Naive B cell (primary cell): ENCODE measurements around the gene OR10G3. TPM values are rescaled to one million over a fixed set of nuclear protein-coding genes. Genes with fewer than 3 reads are reported as not detected.

Experiments
- polyA plus RNA-seq, 6 donors: library from polyadenylated mRNA; unstranded; fragments of 300-500 nt; fragmentation: Illumina TruSeq; gene quantifications; one replicate each; pipeline ENCODE4 v1.2.3, GENCODE V29; 2021; ENCODE audit warnings: low read depth in 6 of 6

OR10G3 gene
- polyA plus RNA-seq, 6 donors from 2014 or later: not detected

Other genes with a start within 250 kb of the OR10G3 start
- gene SUPT16H, start 196.1 kb downstream of the OR10G3 start, polyA plus RNA-seq: 10 to 100 TPM; 72.4 to 94.8 (median 77.8) TPM
- gene CHD8, start 124.0 kb downstream of the OR10G3 start, polyA plus RNA-seq: 10 to 100 TPM; 15.0 to 57.3 (median 33.3) TPM
- 10 to 100 TPM; 11.6 to 16.9 (median 15.0) TPM for gene RAB2B, start 103.1 kb downstream of the OR10G3 start, polyA plus RNA-seq
- gene TOX4, start 102.9 kb downstream of the OR10G3 start, polyA plus RNA-seq: 100 to 1,000 TPM in 2 of 6 donors, 10 to 100 TPM in 4; 59.6 to 110 (median 93.2) TPM
- 10 to 100 TPM; 16.4 to 26.5 (median 24.5) TPM for gene METTL3, start 68.7 kb downstream of the OR10G3 start, polyA plus RNA-seq
- gene SALL2, start 53.7 kb downstream of the OR10G3 start, polyA plus RNA-seq: 1 to 10 TPM in 1 of 6 donors, under 1 TPM in 3, not detected in 2; 0.17 to 1.1 (median 0.53) TPM
- gene OR10G2, start 54.9 kb upstream of the OR10G3 start, polyA plus RNA-seq: not detected
- not detected for gene OR4E2, start 73.8 kb upstream of the OR10G3 start, polyA plus RNA-seq
- not detected for gene OR4E1, start 93.7 kb upstream of the OR10G3 start, polyA plus RNA-seq